ENCODE measurements around the gene THOC1.

Gene THOC1

GRCh38 chr18:213505-213904, 54.3 kb downstream of the THOC1 start:
- no peak for DNase-seq

GRCh38 chr18:212780-213179, 55.1 kb downstream of the THOC1 start:
- no peak for DNase-seq

- no peak for DNase-seq
Measured at GRCh38 chr18:211582-211981, 56.3 kb downstream of the THOC1 start.

GRCh38 chr18:210733-211132, 57.1 kb downstream of the THOC1 start:
- no peak for DNase-seq

- DNase-seq: no peak
Measured at GRCh38 chr18:210075-210474, 57.8 kb downstream of the THOC1 start.

- no peak for DNase-seq
Measured at GRCh38 chr18:199768-200167, 68.1 kb downstream of the THOC1 start.

- no peak for DNase-seq
Measured at GRCh38 chr18:199214-199613, 68.6 kb downstream of the THOC1 start.

- DNase-seq: no peak
Measured at GRCh38 chr18:195651-196050, 72.2 kb downstream of the THOC1 start.

- no peak for DNase-seq
Measured at GRCh38 chr18:192801-193200, 75.0 kb downstream of the THOC1 start.

- DNase-seq: no peak
Measured at GRCh38 chr18:191725-192124, 76.1 kb downstream of the THOC1 start.

- DNase-seq: no peak
Measured at GRCh38 chr18:189254-189653, 78.6 kb downstream of the THOC1 start.

- no peak for DNase-seq
Measured at GRCh38 chr18:183769-184168, 84.1 kb downstream of the THOC1 start.

- no peak for DNase-seq
Measured at GRCh38 chr18:181711-182110, 86.1 kb downstream of the THOC1 start.

- DNase-seq: peak in 1 of 5 experiments; percentile 31
Measured at GRCh38 chr18:179499-179898, 88.3 kb downstream of the THOC1 start.

GRCh38 chr18:172361-172760, 95.5 kb downstream of the THOC1 start:
- DNase-seq: no peak
